ENCODE results near the gene PTPRJ.

The PTPRJ gene

GRCh38 chr11:48087422-48087821 is 107.1 kb downstream of the PTPRJ start:
- TF ChIP-seq MAX (IDR thresholded peaks at IDR 0.05; ENCODE audit: low read depth, low read length) (no peak), MYC (IDR thresholded peaks at IDR 0.05; ENCODE audit: low read depth, low read length) (no peak), POLR2A (IDR thresholded peaks at IDR 0.05; ENCODE audit: extremely low read depth, insufficient read length) (no peak)
- TF ChIP-seq, protein P1, sequence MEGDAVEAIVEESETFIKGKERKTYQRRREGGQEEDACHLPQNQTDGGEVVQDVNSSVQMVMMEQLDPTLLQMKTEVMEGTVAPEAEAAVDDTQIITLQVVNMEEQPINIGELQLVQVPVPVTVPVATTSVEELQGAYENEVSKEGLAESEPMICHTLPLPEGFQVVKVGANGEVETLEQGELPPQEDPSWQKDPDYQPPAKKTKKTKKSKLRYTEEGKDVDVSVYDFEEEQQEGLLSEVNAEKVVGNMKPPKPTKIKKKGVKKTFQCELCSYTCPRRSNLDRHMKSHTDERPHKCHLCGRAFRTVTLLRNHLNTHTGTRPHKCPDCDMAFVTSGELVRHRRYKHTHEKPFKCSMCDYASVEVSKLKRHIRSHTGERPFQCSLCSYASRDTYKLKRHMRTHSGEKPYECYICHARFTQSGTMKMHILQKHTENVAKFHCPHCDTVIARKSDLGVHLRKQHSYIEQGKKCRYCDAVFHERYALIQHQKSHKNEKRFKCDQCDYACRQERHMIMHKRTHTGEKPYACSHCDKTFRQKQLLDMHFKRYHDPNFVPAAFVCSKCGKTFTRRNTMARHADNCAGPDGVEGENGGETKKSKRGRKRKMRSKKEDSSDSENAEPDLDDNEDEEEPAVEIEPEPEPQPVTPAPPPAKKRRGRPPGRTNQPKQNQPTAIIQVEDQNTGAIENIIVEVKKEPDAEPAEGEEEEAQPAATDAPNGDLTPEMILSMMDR (IDR thresholded peaks at IDR 0.05; ENCODE audit: low read depth, low read length): no peak
- H3K4me3 ChIP-seq (ENCODE audit: low read depth, low read length): no peak overlapping the region

DNA sequence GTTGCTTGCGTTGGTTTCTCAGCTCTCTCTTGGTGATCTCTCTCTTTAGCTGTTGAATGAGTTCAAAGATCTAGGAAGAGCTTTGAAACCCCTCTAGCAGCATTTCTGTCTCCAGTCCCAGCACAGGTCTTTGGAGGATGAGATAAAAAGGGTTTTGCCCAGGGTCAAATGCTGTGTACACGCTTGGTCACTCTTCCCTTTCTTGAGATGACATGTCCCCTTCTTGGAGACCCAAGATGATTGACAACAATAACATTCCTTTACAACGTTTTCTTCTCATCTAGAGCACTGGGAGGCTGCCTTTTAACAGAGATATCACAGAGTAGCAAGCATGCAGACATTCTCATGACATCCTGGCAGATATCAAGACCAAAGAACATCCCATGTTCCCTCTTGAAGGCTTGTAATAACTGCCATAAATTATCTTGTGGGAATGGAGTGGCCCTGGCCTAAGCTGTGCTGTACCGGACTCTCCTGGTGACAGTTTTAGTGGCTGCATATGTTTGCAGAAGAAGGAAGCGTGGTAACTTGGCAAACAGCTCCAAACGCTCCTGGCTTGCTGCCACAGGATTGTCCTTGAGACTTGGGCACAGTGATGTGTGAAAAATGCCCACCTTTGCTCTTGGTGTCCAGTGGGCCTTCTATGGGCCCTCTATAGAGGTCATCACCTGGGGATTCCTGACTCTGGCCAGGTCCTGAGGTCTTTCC is 107.8 kb downstream of the PTPRJ start:
- no peak for DNase-seq (ENCODE audit: low read depth)
- TF ChIP-seq, protein P1 (IDR thresholded peaks at IDR 0.05; ENCODE audit: low read depth, low read length): no peak
- TF ChIP-seq MAX (IDR thresholded peaks at IDR 0.05; ENCODE audit: low read depth, low read length) (no peak), MYC (IDR thresholded peaks at IDR 0.05; ENCODE audit: low read depth, low read length) (no peak), POLR2A (IDR thresholded peaks at IDR 0.05; ENCODE audit: extremely low read depth, insufficient read length) (no peak)

More at GRCh38 chr11:48087422-48087821, 107.1 kb downstream of the PTPRJ start:
- no peak for DNase-seq (ENCODE audit: low read depth)

GRCh38 chr11:48088682-48089050 is 108.3 kb downstream of the PTPRJ start:
- no peak overlapping the region for H3K4me3 ChIP-seq (ENCODE audit: low read depth, low read length)
- DNase-seq (ENCODE audit: low read depth): no peak
- TF ChIP-seq, protein P1 (IDR thresholded peaks at IDR 0.05; ENCODE audit: low read depth, low read length): no peak
- no peak for TF ChIP-seq MAX (IDR thresholded peaks at IDR 0.05; ENCODE audit: low read depth, low read length)

More for the DNA sequence above, 107.8 kb downstream of the PTPRJ start:
- H3K4me3 ChIP-seq (ENCODE audit: low read depth, low read length): no peak overlapping the region

DNA sequence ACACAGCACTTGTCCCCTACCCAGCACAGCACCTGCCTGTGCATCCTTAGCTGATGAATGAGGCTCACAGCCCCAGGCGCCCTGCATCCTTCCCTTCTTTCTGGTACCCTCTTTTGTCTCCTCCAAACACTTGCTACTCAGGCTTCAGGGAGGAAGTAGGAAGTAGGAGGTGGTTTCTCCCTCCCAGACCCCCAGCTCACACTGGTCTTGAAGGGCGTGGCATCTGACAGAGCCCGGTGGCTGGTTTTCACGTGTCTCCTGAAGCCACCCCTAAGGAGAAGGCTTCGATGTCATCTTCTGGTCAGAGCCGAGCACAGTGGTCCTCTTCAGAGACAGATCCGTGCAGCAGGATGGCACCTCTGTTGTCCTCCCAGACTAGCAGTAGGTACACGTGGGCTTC is 109.8 kb downstream of the PTPRJ start:
- no peak for DNase-seq (ENCODE audit: low read depth)
- TF ChIP-seq MYC (IDR thresholded peaks at IDR 0.05; ENCODE audit: low read depth, low read length): no peak
- no peak for TF ChIP-seq MAX (IDR thresholded peaks at IDR 0.05; ENCODE audit: low read depth, low read length)
- TF ChIP-seq, protein P1 (IDR thresholded peaks at IDR 0.05; ENCODE audit: low read depth, low read length): no peak
- TF ChIP-seq POLR2A (IDR thresholded peaks at IDR 0.05; ENCODE audit: extremely low read depth, insufficient read length): no peak
- no peak overlapping the region for H3K4me3 ChIP-seq (ENCODE audit: low read depth, low read length)

DNA sequence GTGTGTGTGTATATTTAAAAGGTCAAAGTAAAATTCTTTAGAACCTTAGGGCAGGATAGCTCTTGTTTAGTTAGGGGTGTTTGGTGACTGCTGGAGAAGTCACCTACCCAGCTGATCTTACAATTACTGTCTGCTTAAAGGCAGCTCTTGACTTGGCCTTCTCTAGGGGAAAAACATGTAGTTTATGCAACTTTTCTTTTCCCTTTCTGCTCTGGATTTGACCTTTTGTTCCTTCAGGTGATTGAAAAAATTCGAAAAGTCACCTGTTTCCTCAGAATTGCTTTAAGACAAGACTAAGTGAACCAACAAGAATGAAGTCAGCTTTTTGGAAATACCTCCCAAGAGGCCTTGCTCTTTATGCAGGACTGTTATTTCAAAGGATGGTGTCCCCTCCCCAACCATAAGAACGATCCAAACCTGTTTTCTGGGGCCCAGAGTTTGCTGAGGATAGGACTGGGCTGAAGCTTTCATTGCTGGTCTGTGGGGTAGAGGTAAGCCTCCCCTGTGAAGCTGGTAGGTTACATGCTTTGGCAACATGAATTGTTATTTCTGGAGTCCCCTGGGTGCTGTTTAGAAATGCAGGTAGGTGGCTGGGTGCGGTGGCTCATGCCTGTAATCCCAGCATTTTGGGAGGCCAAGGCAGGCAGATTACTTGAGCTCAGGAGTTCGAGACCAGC is 111.2 kb downstream of the PTPRJ start:
- TF ChIP-seq, protein P1 (IDR thresholded peaks at IDR 0.05; ENCODE audit: low read depth, low read length): no peak
- TF ChIP-seq MYC (IDR thresholded peaks at IDR 0.05; ENCODE audit: low read depth, low read length): no peak
- TF ChIP-seq MAX (IDR thresholded peaks at IDR 0.05; ENCODE audit: low read depth, low read length): no peak
- TF ChIP-seq POLR2A (IDR thresholded peaks at IDR 0.05; ENCODE audit: extremely low read depth, insufficient read length): no peak
- H3K4me3 ChIP-seq (ENCODE audit: low read depth, low read length): no peak overlapping the region
- no peak for DNase-seq (ENCODE audit: low read depth)
